K562 (cell line): ENCODE results near the gene GALNT17. TPM values are rescaled to one million over a fixed set of nuclear protein-coding genes. Genes with fewer than 3 reads are reported as not detected.

Experiments
- ATAC-seq: fragments of 200-7000 bp; cut with Tn5 transposase; 3 replicates; pipeline ENCODE4 v1.9.1; 2020; ENCODE audit warnings: moderate library complexity
- BruUV-seq: library from RNA; stranded (reverse); fragments of 400-500 nt; replicated peaks from 2 replicates; lab custom pipeline; 2021; lab: Mats Ljungman, UMichigan
- CTCF ChIA-PET: fragments of 300-600 bp; formaldehyde crosslinking; extraction: SDS; loops from one replicate; lab custom pipeline; 2021; ENCODE audit warnings: low intra/inter-chr PET ratio; lab: Yijun Ruan, JAX
- POLR2A ChIA-PET: fragments of 300-600, 350-650 bp; sonication (Branson Sonifier 250); formaldehyde crosslinking; extraction: SDS; loops from one replicate; lab custom pipeline; 2021; ENCODE audit warnings: antibody characterized with exemption, inconsistent platforms; lab: Yijun Ruan, JAX
- DNase-seq, 4 experiments: peaks; one replicate each; pipeline versions ENCODE4 v3.0.0 to v3.0.0-alpha.2; 2011 to 2018; ENCODE audit warnings: low spot score in 3 of 4, mixed read lengths in 3 of 4; ENCODE audit errors: extremely low read depth in 1 of 4
- FAIRE-seq: peaks from 2 replicates; lab custom pipeline; 2011; peaks lifted over from hg19 to GRCh38; lab: Jason Lieb, UNC
- H2AFZ ChIP-seq: 2 replicates; pipeline ENCODE4 v1.6.0; 2011; ENCODE audit warnings: low read depth, low read length, control low read depth, inconsistent platforms
- H3K27ac ChIP-seq: fragments of 200-600 bp; 3 replicates; pipeline ENCODE4 v1.8.0; 2011; ENCODE audit warnings: low read depth, mild to moderate bottlenecking, control low read depth, inconsistent platforms, low read length, moderate library complexity, mixed read lengths; ENCODE audit errors: extremely low read depth
- H3K27me3 ChIP-seq, 2 experiments: fragments of 300-600 bp in 1 of 2; 2 replicates in 1 of 2; 3 replicates in 1 of 2; pipeline versions ENCODE4 v1.6.0 to v1.8.0; 2011; ENCODE audit warnings: inconsistent platforms in 2 of 2, low read length in 2 of 2, mild to moderate bottlenecking in 1 of 2, mixed read lengths in 1 of 2, moderate library complexity in 1 of 2; ENCODE audit not compliant: control insufficient read depth in 2 of 2, insufficient read depth in 2 of 2
- H3K36me3 ChIP-seq: fragments of 300-600 bp; 3 replicates; pipeline ENCODE4 v1.8.0; 2011; ENCODE audit warnings: mild to moderate bottlenecking, low read length, inconsistent platforms; ENCODE audit not compliant: control insufficient read depth, insufficient read depth
- H3K4me1 ChIP-seq, 2 experiments: fragments of 200-600 bp in 1 of 2; replicated peaks in 1 of 2; 2 replicates in 1 of 2; 3 replicates in 1 of 2; pipeline versions ENCODE4 v1.5.1 to v1.8.0; 2011; ENCODE audit warnings: inconsistent platforms in 2 of 2, low read length in 2 of 2, mild to moderate bottlenecking in 1 of 2, mixed read lengths in 1 of 2, moderate library complexity in 1 of 2; ENCODE audit not compliant: control insufficient read depth in 2 of 2, insufficient read depth in 2 of 2
- H3K4me2 ChIP-seq: 2 replicates; pipeline ENCODE4 v1.6.1; 2011; ENCODE audit warnings: low read length, control low read depth, inconsistent platforms, mixed read lengths; ENCODE audit not compliant: insufficient read depth
- H3K4me3 ChIP-seq: fragments of 200-600 bp; sonication (generic), shearing (Covaris generic); 2 replicates; pipeline ENCODE4 v1.5.1; 2016; ENCODE audit warnings: control low read depth, inconsistent platforms
- H3K79me2 ChIP-seq: fragments of 200-600 bp; 3 replicates; pipeline ENCODE4 v1.8.0; 2011; ENCODE audit warnings: low read length, inconsistent platforms; ENCODE audit not compliant: control insufficient read depth, insufficient read depth
- H3K9ac ChIP-seq, 2 experiments: 2 replicates each; pipeline versions ENCODE4 v1.6.0 to v1.6.1; 2011; ENCODE audit warnings: low read depth in 2 of 2, low read length in 2 of 2, control low read depth in 1 of 2, inconsistent platforms in 1 of 2, mild to moderate bottlenecking in 1 of 2, mixed read lengths in 1 of 2; ENCODE audit not compliant: insufficient read depth in 1 of 2
- H3K9me1 ChIP-seq: one replicate; pipeline ENCODE4 v1.6.0; 2011; ENCODE audit warnings: inconsistent platforms, mild to moderate bottlenecking, low read length, moderate library complexity; ENCODE audit not compliant: control insufficient read depth, insufficient read depth
- H3K9me3 ChIP-seq: replicated peaks from 2 replicates; pipeline ENCODE4 v1.5.1; 2011; ENCODE audit warnings: low read depth, low read length, inconsistent platforms; ENCODE audit not compliant: control insufficient read depth, insufficient read depth
- H4K20me1 ChIP-seq: replicated peaks from 2 replicates; pipeline ENCODE4 v1.6.1; 2011; ENCODE audit warnings: low read length, inconsistent platforms, mixed read lengths; ENCODE audit not compliant: control insufficient read depth, insufficient read depth
- MAZ ChIP-seq, 2 experiments: fragments of 450-650 bp in 1 of 2; sonication (generic) in 1 of 2; formaldehyde crosslinking; IDR thresholded peaks in 1 of 2; conservative IDR thresholded peaks in 1 of 2; 2 replicates each; pipeline versions ENCODE4 v1.4.0 to v1.5.0; 2020; ENCODE audit warnings: mild to moderate bottlenecking in 1 of 2, missing genetic modification reagents in 1 of 2
- WGBS: fragments of 100-300 bp; shearing (Covaris generic); methylation state at CpG from one replicate; pipeline ENCODE4 v1.1.6; 2016; ENCODE audit warnings: low coverage, mixed read lengths; ENCODE audit not compliant: insufficient coverage; ENCODE audit errors: missing lambda C conversion rate; 5-methylcytosine and 5-hydroxymethylcytosine counted together
- in situ Hi-C: fragments of 300-500 bp; cut with MboI; formaldehyde crosslinking; loops from 4 replicates; pipeline ENCODE4 v1.15.0; 2018; ENCODE audit warnings: inconsistent platforms, mixed read lengths
- intact Hi-C: fragments of 100-400 bp; cut with micrococcal nuclease; formaldehyde crosslinking; loops from 2 replicates; pipeline ENCODE4 v1.14.2; 2022
- polyA plus RNA-seq, 8 experiments: library from polyadenylated mRNA; depleted of rRNA in 4 of 8; stranded (reverse) in 5 of 8; unstranded in 3 of 8; fragments of >200 nt; fragmentation: Nextera tagmentation in 2 of 8; fragmentation: Illumina TruSeq in 1 of 8; extraction: Ambion mirVana in 2 of 8; extraction: Trizol in 1 of 8; gene quantifications; 2 replicates each; pipeline versions ENCODE4 v1.2.1 to v1.2.3, GENCODE V29; 2011 to 2014; ENCODE audit warnings: inconsistent platforms in 1 of 8, missing spikeins in 1 of 8
- total RNA-seq, 7 experiments: library from RNA; depleted of rRNA in 6 of 7; stranded (reverse); fragments of >200 nt in 6 of 7; fragmentation: Illumina TruSeq in 2 of 7; extraction: Trizol in 2 of 7; gene quantifications; 2 replicates each; pipeline versions ENCODE4 v1.2.1 to v1.2.3, GENCODE V29; 2011 to 2021; ENCODE audit warnings: low replicate concordance in 1 of 7
- TF ChIP-seq, protein P1 (sequence below), 2 experiments: fragments of 450-650 bp; conservative IDR thresholded peaks; 2 replicates each; pipeline ENCODE4 v1.6.1; 2017; ENCODE audit warnings: mild to moderate bottlenecking in 2 of 2, moderate library complexity in 2 of 2
- TF ChIP-seq, protein P2 (sequence below): fragments of 200-600 bp; sonication (generic); IDR thresholded peaks from one replicate; pipeline ENCODE4 v1.6.1; 2012; ENCODE audit warnings: mild to moderate bottlenecking, low read depth, low read length, inconsistent platforms
- TF ChIP-seq, protein P3 (sequence below): sonication (generic); formaldehyde crosslinking; IDR thresholded peaks from 2 replicates; pipeline ENCODE4 v1.8.1; 2023; ENCODE audit warnings: mild to moderate bottlenecking, missing genetic modification reagents
- TF ChIP-seq, protein P4 (sequence below), 2 experiments: fragments of 450-650 bp; IDR thresholded peaks; 2 replicates each; pipeline ENCODE4 v1.6.1; 2016

The GALNT17 gene
- total and polyA plus RNA-seq, 9 of the 15 experiments (the other 6 are each of a cell fraction or from before 2014, with no cell fraction given), result not detected

DNA sequence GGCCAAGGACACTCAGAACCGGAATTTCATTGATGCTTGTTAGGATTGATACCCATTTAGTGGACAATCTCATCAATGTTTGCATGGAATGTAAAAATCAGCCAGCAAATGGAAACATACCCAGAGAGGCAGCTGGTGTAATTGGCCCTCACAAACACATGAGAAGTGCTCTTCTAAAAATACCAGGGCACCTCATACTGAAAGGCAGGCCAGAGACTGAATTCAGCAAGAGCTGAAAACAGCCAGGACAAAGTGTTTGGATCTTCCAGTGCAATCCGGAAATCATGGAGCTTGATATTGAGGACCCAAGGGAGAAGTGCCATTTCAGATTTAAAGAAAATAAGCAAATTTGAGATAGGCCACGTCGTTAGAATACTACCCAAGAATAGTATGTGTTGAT is 498.6 kb downstream of the GALNT17 start:
- H3K4me3 ChIP-seq, result no peak overlapping the region
- no peaks in the 10 kb centered on the region for H3K36me3 ChIP-seq
- FAIRE-seq, result no peak
- DNase-seq, result no peak
- 1% methylated on average over 4 of the region's 4 CpGs for WGBS
- no peak overlapping the region for H2AFZ ChIP-seq
- CTCF ChIA-PET, result no interaction called here
- H3K79me2 ChIP-seq, result no peaks in the 10 kb centered on the region
- H3K27ac ChIP-seq, result no peak overlapping the region
- no peak overlapping the region for H3K9ac ChIP-seq
- intact Hi-C loops (no loop called here), in situ Hi-C loops (no loop called here)
- no peaks in the 10 kb centered on the region for H3K9me1 ChIP-seq
- peaks cover 2 to 10% of the 10 kb centered on the region in 2 experiments; a peak in 3 of 5 replicates for H3K27me3 ChIP-seq
- H3K4me2 ChIP-seq, result no peak overlapping the region
- POLR2A ChIA-PET, result no interaction called here
- no peak for ATAC-seq
- H3K4me1 ChIP-seq, result no peaks in the 10 kb centered on the region
- no peaks in the 10 kb centered on the region for H3K9me3 ChIP-seq
- BruUV-seq, result no TSS peak
- H4K20me1 ChIP-seq, result no peaks in the 10 kb centered on the region
- TF ChIP-seq MAZ (CRISPR knock-in tag; conservative IDR thresholded peaks at IDR 0.05 in 1 of 2, IDR thresholded peaks at IDR 0.05 in 1 of 2), result no peak
- TF ChIP-seq, protein P1, sequence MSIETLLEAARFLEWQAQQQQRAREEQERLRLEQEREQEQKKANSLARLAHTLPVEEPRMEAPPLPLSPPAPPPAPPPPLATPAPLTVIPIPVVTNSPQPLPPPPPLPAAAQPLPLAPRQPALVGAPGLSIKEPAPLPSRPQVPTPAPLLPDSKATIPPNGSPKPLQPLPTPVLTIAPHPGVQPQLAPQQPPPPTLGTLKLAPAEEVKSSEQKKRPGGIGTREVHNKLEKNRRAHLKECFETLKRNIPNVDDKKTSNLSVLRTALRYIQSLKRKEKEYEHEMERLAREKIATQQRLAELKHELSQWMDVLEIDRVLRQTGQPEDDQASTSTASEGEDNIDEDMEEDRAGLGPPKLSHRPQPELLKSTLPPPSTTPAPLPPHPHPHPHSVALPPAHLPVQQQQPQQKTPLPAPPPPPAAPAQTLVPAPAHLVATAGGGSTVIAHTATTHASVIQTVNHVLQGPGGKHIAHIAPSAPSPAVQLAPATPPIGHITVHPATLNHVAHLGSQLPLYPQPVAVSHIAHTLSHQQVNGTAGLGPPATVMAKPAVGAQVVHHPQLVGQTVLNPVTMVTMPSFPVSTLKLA (conservative IDR thresholded peaks at IDR 0.05), result no peak
- TF ChIP-seq, protein P2, sequence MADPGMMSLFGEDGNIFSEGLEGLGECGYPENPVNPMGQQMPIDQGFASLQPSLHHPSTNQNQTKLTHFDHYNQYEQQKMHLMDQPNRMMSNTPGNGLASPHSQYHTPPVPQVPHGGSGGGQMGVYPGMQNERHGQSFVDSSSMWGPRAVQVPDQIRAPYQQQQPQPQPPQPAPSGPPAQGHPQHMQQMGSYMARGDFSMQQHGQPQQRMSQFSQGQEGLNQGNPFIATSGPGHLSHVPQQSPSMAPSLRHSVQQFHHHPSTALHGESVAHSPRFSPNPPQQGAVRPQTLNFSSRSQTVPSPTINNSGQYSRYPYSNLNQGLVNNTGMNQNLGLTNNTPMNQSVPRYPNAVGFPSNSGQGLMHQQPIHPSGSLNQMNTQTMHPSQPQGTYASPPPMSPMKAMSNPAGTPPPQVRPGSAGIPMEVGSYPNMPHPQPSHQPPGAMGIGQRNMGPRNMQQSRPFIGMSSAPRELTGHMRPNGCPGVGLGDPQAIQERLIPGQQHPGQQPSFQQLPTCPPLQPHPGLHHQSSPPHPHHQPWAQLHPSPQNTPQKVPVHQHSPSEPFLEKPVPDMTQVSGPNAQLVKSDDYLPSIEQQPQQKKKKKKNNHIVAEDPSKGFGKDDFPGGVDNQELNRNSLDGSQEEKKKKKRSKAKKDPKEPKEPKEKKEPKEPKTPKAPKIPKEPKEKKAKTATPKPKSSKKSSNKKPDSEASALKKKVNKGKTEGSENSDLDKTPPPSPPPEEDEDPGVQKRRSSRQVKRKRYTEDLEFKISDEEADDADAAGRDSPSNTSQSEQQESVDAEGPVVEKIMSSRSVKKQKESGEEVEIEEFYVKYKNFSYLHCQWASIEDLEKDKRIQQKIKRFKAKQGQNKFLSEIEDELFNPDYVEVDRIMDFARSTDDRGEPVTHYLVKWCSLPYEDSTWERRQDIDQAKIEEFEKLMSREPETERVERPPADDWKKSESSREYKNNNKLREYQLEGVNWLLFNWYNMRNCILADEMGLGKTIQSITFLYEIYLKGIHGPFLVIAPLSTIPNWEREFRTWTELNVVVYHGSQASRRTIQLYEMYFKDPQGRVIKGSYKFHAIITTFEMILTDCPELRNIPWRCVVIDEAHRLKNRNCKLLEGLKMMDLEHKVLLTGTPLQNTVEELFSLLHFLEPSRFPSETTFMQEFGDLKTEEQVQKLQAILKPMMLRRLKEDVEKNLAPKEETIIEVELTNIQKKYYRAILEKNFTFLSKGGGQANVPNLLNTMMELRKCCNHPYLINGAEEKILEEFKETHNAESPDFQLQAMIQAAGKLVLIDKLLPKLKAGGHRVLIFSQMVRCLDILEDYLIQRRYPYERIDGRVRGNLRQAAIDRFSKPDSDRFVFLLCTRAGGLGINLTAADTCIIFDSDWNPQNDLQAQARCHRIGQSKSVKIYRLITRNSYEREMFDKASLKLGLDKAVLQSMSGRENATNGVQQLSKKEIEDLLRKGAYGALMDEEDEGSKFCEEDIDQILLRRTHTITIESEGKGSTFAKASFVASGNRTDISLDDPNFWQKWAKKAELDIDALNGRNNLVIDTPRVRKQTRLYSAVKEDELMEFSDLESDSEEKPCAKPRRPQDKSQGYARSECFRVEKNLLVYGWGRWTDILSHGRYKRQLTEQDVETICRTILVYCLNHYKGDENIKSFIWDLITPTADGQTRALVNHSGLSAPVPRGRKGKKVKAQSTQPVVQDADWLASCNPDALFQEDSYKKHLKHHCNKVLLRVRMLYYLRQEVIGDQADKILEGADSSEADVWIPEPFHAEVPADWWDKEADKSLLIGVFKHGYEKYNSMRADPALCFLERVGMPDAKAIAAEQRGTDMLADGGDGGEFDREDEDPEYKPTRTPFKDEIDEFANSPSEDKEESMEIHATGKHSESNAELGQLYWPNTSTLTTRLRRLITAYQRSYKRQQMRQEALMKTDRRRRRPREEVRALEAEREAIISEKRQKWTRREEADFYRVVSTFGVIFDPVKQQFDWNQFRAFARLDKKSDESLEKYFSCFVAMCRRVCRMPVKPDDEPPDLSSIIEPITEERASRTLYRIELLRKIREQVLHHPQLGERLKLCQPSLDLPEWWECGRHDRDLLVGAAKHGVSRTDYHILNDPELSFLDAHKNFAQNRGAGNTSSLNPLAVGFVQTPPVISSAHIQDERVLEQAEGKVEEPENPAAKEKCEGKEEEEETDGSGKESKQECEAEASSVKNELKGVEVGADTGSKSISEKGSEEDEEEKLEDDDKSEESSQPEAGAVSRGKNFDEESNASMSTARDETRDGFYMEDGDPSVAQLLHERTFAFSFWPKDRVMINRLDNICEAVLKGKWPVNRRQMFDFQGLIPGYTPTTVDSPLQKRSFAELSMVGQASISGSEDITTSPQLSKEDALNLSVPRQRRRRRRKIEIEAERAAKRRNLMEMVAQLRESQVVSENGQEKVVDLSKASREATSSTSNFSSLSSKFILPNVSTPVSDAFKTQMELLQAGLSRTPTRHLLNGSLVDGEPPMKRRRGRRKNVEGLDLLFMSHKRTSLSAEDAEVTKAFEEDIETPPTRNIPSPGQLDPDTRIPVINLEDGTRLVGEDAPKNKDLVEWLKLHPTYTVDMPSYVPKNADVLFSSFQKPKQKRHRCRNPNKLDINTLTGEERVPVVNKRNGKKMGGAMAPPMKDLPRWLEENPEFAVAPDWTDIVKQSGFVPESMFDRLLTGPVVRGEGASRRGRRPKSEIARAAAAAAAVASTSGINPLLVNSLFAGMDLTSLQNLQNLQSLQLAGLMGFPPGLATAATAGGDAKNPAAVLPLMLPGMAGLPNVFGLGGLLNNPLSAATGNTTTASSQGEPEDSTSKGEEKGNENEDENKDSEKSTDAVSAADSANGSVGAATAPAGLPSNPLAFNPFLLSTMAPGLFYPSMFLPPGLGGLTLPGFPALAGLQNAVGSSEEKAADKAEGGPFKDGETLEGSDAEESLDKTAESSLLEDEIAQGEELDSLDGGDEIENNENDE, result no peak
- TF ChIP-seq, protein P3, sequence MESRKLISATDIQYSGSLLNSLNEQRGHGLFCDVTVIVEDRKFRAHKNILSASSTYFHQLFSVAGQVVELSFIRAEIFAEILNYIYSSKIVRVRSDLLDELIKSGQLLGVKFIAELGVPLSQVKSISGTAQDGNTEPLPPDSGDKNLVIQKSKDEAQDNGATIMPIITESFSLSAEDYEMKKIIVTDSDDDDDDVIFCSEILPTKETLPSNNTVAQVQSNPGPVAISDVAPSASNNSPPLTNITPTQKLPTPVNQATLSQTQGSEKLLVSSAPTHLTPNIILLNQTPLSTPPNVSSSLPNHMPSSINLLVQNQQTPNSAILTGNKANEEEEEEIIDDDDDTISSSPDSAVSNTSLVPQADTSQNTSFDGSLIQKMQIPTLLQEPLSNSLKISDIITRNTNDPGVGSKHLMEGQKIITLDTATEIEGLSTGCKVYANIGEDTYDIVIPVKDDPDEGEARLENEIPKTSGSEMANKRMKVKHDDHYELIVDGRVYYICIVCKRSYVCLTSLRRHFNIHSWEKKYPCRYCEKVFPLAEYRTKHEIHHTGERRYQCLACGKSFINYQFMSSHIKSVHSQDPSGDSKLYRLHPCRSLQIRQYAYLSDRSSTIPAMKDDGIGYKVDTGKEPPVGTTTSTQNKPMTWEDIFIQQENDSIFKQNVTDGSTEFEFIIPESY (CRISPR knock-in tag), result no peak
- TF ChIP-seq, protein P4, sequence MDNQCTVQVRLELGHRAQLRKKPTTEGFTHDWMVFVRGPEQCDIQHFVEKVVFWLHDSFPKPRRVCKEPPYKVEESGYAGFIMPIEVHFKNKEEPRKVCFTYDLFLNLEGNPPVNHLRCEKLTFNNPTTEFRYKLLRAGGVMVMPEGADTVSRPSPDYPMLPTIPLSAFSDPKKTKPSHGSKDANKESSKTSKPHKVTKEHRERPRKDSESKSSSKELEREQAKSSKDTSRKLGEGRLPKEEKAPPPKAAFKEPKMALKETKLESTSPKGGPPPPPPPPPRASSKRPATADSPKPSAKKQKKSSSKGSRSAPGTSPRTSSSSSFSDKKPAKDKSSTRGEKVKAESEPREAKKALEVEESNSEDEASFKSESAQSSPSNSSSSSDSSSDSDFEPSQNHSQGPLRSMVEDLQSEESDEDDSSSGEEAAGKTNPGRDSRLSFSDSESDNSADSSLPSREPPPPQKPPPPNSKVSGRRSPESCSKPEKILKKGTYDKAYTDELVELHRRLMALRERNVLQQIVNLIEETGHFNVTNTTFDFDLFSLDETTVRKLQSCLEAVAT (IDR thresholded peaks at IDR 0.05), result no peak
